ENCODE measurements around the gene SUPV3L1.
"Not testable (repeated sequence)": the region's sequence is repeated elsewhere in the genome, so short reads cannot be mapped to it uniquely, and the experiment has no call there.

Gene SUPV3L1

GRCh38 chr10:69179743-69180524 lies at the start of gene SUPV3L1:
SUPV3L1 (plus strand) TSS chr10:69180234; CDS start chr10:69180292, 58 bp downstream.
- in situ Hi-C loops (cut with MboI; ENCODE audit: low sequenced_read_pairs) = no loop called here

GRCh38 chr10:69130251-69130650 lies 49.8 kb upstream of the SUPV3L1 start:
- in situ Hi-C loops (cut with MboI; ENCODE audit: low sequenced_read_pairs) = no loop called here

- in situ Hi-C loops (cut with MboI; ENCODE audit: low sequenced_read_pairs) = no loop called here
These were observed 40.1 kb upstream of the SUPV3L1 start for GRCh38 chr10:69139961-69140360.

GRCh38 chr10:69141304-69141703 lies 38.7 kb upstream of the SUPV3L1 start:
- in situ Hi-C loops (cut with MboI; ENCODE audit: low sequenced_read_pairs) = no loop called here

DNA sequence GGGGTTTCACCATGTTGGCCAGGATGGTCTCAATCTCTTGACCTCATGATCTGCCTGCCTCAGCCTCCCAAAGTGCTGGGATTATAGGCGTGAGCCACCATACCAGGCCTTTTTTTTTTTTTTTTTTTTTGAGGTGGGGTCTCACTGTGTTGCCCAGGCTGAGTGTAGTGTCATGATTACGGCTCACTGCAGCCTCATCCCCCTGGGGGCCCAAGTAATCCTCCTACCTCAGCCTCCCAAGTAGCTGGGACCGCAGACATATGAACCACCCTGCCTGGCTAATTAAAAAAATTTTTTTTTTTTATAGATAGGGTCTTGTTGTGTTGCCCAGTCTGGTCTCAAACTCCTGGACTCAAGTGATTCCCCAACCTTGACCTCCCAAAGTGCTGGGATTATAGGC lies 38.0 kb upstream of the SUPV3L1 start:
- in situ Hi-C loops (cut with MboI; ENCODE audit: low sequenced_read_pairs) = not testable (repeated sequence)

- in situ Hi-C loops (cut with MboI; ENCODE audit: low sequenced_read_pairs) = no loop called here
These were observed 37.1 kb upstream of the SUPV3L1 start for GRCh38 chr10:69142983-69143382.

DNA sequence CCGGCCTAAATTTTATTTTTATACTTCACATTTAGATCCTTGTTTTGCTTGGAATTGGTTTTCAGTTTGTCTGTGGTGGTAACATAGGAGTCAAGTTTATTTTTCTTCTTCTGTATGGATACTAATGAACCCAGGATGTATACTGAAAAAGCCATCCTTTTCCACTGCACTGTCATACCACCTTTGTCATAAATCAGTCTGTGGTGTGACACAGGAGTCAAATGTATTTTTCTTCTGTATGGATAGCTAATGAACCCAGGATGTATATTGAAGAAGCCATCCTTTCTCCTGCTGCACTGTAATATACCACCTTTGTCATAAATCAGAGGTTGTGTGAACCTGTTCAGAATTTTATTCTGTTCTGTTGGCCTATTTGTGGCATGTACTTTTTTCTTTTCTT lies 34.7 kb upstream of the SUPV3L1 start:
- in situ Hi-C loops (cut with MboI; ENCODE audit: low sequenced_read_pairs) = no loop called here

- in situ Hi-C loops (cut with MboI; ENCODE audit: low sequenced_read_pairs) = no loop called here
These were observed 34.2 kb upstream of the SUPV3L1 start for GRCh38 chr10:69145864-69146263.

- in situ Hi-C loops (cut with MboI; ENCODE audit: low sequenced_read_pairs) = no loop called here
These were observed 33.3 kb upstream of the SUPV3L1 start for GRCh38 chr10:69146759-69147158.

GRCh38 chr10:69151984-69152383 lies 28.1 kb upstream of the SUPV3L1 start:
- in situ Hi-C loops (cut with MboI; ENCODE audit: low sequenced_read_pairs) = no loop called here

GRCh38 chr10:69153227-69153626 lies 26.8 kb upstream of the SUPV3L1 start:
- in situ Hi-C loops (cut with MboI; ENCODE audit: low sequenced_read_pairs) = no loop called here

GRCh38 chr10:69160809-69161241 lies 19.2 kb upstream of the SUPV3L1 start:
- in situ Hi-C loops (cut with MboI; ENCODE audit: low sequenced_read_pairs) = no loop called here

DNA sequence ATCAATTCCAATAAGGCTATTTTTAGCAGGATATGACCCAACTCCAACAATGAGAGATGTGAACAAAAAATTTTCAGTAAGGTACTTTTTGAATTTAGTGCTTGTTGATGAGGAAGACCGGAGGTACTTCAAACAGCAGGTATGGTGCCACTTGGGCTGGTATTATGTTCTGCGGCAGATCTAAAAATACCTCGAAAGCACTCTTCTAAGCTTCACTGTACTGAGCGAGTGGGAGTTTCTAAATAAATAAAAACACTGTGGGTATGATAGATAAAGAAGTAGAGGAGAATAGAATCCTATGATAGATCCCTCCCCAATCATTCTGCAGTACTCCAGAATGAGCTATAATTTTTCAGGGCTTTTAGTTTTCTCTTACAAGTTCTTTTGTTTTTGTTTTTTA lies 11.5 kb upstream of the SUPV3L1 start:
- in situ Hi-C loops (cut with MboI; ENCODE audit: low sequenced_read_pairs) = no loop called here

- in situ Hi-C loops (cut with MboI; ENCODE audit: low sequenced_read_pairs) = no loop called here
These were observed 7.6 kb upstream of the SUPV3L1 start for GRCh38 chr10:69172241-69172982.

- in situ Hi-C loops (cut with MboI; ENCODE audit: low sequenced_read_pairs) = not testable (repeated sequence)
These were observed 4.7 kb upstream of the SUPV3L1 start for GRCh38 chr10:69175326-69175725.

- in situ Hi-C loops (cut with MboI; ENCODE audit: low sequenced_read_pairs) = no loop called here
These were observed 3.2 kb upstream of the SUPV3L1 start for GRCh38 chr10:69176823-69177222.

- in situ Hi-C loops (cut with MboI; ENCODE audit: low sequenced_read_pairs) = no loop called here
These were observed 818 bp upstream of the SUPV3L1 start for GRCh38 chr10:69179089-69179742.

DNA sequence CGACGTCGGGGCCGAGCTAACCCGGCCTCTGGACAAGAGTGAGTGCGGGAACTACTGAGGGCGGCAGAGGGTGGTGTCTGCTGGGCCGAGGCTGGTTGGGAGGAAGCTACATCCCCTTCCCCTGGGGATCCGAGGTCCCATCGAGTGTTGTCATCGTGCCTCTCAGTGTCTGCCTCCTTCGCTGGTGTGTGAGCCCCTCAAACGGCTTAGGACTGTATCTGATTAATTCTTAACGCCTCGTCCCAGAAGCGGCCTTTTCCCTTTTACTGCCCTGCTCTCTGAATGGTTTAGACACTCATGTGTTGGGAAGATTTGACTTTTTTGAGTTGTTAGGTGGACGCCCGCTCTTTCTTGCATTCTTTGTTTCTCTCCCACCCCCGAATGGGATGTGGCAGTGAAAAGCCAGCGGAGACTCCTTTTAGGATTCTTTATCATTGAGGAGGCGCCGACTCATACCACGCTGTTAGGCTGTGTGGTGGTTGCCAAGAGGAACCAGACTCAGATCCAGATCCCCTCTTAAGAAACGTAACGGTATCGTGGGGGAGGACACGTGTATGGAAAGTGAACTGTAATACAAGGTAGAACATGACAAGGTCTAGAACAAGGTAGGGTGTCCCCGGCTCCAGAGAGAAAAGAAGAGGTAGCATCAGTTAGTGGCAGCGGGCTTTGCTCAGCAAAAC lies 631 bp downstream of the SUPV3L1 start:
- in situ Hi-C loops (cut with MboI; ENCODE audit: low sequenced_read_pairs) = no loop called here

DNA sequence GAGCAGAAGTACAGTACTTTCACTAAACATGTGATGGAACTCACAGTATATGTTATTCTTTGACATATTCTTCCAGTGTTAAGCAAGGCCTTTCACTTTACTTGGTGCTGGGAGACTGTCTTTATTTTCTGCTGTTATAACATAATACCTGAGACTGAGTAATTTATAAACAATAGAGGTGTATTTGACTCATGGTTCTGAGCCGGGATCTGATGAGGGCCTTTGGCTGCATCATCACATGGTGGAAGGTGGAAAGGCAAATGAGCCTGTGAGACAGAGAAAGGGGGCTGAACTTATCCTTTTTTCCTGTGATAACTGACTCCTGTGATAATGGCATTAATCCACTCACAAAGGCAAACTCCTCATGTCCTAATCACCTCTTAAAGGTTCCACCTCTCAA lies 1.4 kb downstream of the SUPV3L1 start:
- in situ Hi-C loops (cut with MboI; ENCODE audit: low sequenced_read_pairs) = no loop called here

DNA sequence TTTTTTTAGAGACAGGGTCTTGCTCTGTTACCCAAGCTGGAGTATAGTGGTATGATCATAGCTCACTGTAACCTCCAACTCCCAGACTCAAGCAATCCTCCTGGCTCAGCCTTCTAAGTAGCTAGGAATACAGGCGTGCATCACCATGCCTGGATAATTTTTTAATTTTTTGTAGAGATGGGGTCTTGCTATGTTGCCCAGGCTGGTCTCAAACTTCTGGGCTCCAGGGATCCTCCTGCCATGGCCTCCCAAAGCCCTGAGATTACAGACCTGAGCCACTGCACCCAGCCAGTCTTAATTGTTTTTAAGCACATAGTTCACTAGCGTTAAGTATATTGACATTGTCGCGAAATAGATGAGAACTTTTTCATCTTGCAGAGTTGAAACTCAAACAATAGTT lies 2.0 kb downstream of the SUPV3L1 start:
- in situ Hi-C loops (cut with MboI; ENCODE audit: low sequenced_read_pairs) = no loop called here

DNA sequence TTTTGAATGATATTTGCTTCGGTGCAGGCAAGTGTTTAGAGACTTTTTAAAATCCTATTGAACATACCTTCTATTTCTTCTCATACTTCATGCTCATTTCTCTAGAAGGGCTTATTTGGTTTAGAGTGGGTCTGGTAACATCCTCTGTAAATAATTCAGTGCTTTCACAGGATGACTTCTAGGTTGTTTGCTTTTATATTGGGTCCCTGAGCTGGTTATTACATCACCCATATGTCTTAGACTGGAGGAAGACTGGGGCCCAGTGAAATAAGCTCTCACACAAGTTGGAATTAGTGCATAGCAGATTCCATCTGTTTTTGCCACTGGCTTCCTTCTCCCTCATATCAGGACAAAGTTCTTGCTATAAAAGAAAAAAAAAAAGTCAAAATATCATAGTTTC lies 6.5 kb downstream of the SUPV3L1 start:
- in situ Hi-C loops (cut with MboI; ENCODE audit: low sequenced_read_pairs) = no loop called here

Data from HL-60/S4 (cell line).